Measurements from ENCODE around the gene C9orf85. TPM values are rescaled to one million over a fixed set of nuclear protein-coding genes. Genes with fewer than 3 reads are reported as not detected.
A peak's percentile ranks its signal among the peaks of the same experiment; 100 is the strongest.

Gene C9orf85, protein sequence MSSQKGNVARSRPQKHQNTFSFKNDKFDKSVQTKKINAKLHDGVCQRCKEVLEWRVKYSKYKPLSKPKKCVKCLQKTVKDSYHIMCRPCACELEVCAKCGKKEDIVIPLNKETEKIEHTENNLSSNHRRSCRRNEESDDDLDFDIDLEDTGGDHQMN
- total RNA-seq (2014; rRNA removed; shearing (Covaris generic)) (5.6 and 8.7 TPM in 2 replicates), total RNA-seq (2022) (12.1 and 14.2 TPM in 2 replicates), Bru-seq, nascent RNA (percentile 76 among the genes with signal in this experiment), BruChase-seq, experiment 1, labeled RNA remaining after a 6-hour chase (percentile 70 among the genes with signal in this experiment), BruChase-seq, experiment 2, labeled RNA remaining after a 2-hour chase (percentile 69 among the genes with signal in this experiment)
- long read RNA-seq, transcript C9orf85-201 (4 exons, 1,279 nt), result major isoform, 13 of 22 reads
- long read RNA-seq, partial matches to known transcripts, result 0 of 22 reads
- long read RNA-seq, other reads (novel, unspliced or antisense), result 8 of 22 reads

GRCh38 chr9:71911061-71911907, at the start of gene C9orf85, which contains the start of gene ABHD17B:
Gene C9orf85 (plus strand): TSS chr9:71911639. CDS start chr9:71911735, 96 bp downstream.
Gene ABHD17B (minus strand): TSS chr9:71911193. CDS start chr9:71875080, 36,113 bp downstream.
- no peak for TF ChIP-seq CTCF (conservative IDR thresholded peaks at IDR 0.05; ENCODE audit: low read length)
- no peak for TF ChIP-seq EZH2phosphoT487 (IDR thresholded peaks at IDR 0.05; ENCODE audit: borderline replicate concordance, low read depth, low read length)
- Histone ChIP-seq H3K79me2 (ENCODE audit: insufficient read depth, low read depth, low read length) (peaks cover 95% of the 10 kb centered on the region), H3K27ac (ENCODE audit: low read depth, low read length, poor library complexity, severe bottlenecking) (peak within 1 kb of the TSS; percentile 83), H2AFZ (ENCODE audit: low read length) (peak within 1 kb of the TSS; percentile 53; the same call in 1 of the 2 replicates), H3K4me3 (ENCODE audit: low read depth, low read length, poor library complexity, severe bottlenecking) (peak within 1 kb of the TSS; percentile 93), H4K20me1 (ENCODE audit: insufficient read depth, low read length) (peaks cover 26% of the 10 kb centered on the region), H3K9me3 (ENCODE audit: low read length) (no peaks in the 10 kb centered on the region), H3K36me3 (ENCODE audit: insufficient read depth, low read length) (peaks cover 8% of the 10 kb centered on the region), H3K9me2 (ENCODE audit: insufficient read depth, low read length) (no peaks in the 10 kb centered on the region), H3K4me1 (ENCODE audit: insufficient read depth, low read length, poor library complexity, severe bottlenecking) (peaks cover 33% of the 10 kb centered on the region), H3K4me2 (ENCODE audit: low read length) (peak within 1 kb of the TSS; percentile 89)
- CTCF ChIA-PET (ENCODE audit: unreplicated experiment), result interaction anchor here (1.0 to 1.2 kb wide), 3 partner anchors 15 to 128 kb away, joined by 3 to 4 read pairs (median 4); no protein-coding TSS in a partner anchor
- intact Hi-C loops (cut with micrococcal nuclease; ENCODE audit: unreplicated experiment), result loop anchor here (1.0 to 2.0 kb wide), 3 partner anchors 26 to 114 kb away; no protein-coding TSS in a partner anchor
- POLR2A ChIA-PET, result interaction anchor here (0.6 to 6.2 kb wide), 23 partner anchors 9 to 451 kb away, joined by 3 to 65 read pairs (median 6); no protein-coding TSS in a partner anchor
- BruUV-seq (replicated peaks), result no TSS peak
- peak; percentile 100 for DNase-seq (ENCODE audit: low spot score)

GRCh38 chr9:71863631-71864030, 47.8 kb upstream of the C9orf85 start:
- no peak for DNase-seq (ENCODE audit: low spot score)
- H3K79me2 ChIP-seq (ENCODE audit: insufficient read depth, low read depth, low read length), result no peaks in the 10 kb centered on the region
- peaks cover 9% of the 10 kb centered on the region for H3K4me1 ChIP-seq (ENCODE audit: insufficient read depth, low read length, poor library complexity, severe bottlenecking)
- no peak for TF ChIP-seq CTCF (conservative IDR thresholded peaks at IDR 0.05; ENCODE audit: low read length)
- no peak for TF ChIP-seq EZH2phosphoT487 (IDR thresholded peaks at IDR 0.05; ENCODE audit: borderline replicate concordance, low read depth, low read length)
- H3K9me3 ChIP-seq (ENCODE audit: low read length), result peaks cover 30% of the 10 kb centered on the region
- no peaks in the 10 kb centered on the region for H4K20me1 ChIP-seq (ENCODE audit: insufficient read depth, low read length)
- BruUV-seq (replicated peaks), result no TSS peak
- no peak overlapping the region for H3K27ac ChIP-seq (ENCODE audit: low read depth, low read length, poor library complexity, severe bottlenecking)
- intact Hi-C loops (cut with micrococcal nuclease; ENCODE audit: unreplicated experiment), result loop anchor here (2.0 kb wide), 1 partner anchor 47 kb away; the partner anchor contains the start of genes ABHD17B and C9orf85
- ChIA-PET POLR2A (interaction anchor here (1.0 to 1.3 kb wide), 3 partner anchors 8 to 15 kb away, joined by 3 read pairs; no protein-coding TSS in a partner anchor), CTCF (ENCODE audit: unreplicated experiment) (no interaction called here)
- H3K9me2 ChIP-seq (ENCODE audit: insufficient read depth, low read length), result no peaks in the 10 kb centered on the region
- H3K4me3 ChIP-seq (ENCODE audit: low read depth, low read length, poor library complexity, severe bottlenecking), result no peak overlapping the region
- no peak overlapping the region for H2AFZ ChIP-seq (ENCODE audit: low read length)
- H3K36me3 ChIP-seq (ENCODE audit: insufficient read depth, low read length), result peaks cover 96% of the 10 kb centered on the region
- H3K4me2 ChIP-seq (ENCODE audit: low read length), result no peak overlapping the region

All from OCI-LY7 (cell line).